GM12875 (cell line): ENCODE results near the gene ARID1B.

Source experiments
- H3K4me3 ChIP-seq: one replicate; pipeline ENCODE4 v1.5.1; 2011; ENCODE audit warnings: low read depth, low read length, control low read depth
- CTCF ChIP-seq: IDR thresholded peaks from 2 replicates; pipeline ENCODE4 v1.5.1; 2011; ENCODE audit warnings: low read depth, mild to moderate bottlenecking, control low read depth, inconsistent platforms, low read length, moderate library complexity, borderline replicate concordance; ENCODE audit not compliant: insufficient read depth

Gene ARID1B

GRCh38 chr6:157245436-157245835 is 468.3 kb downstream of the ARID1B start:
- H3K4me3 ChIP-seq = no peak overlapping the region
- no peak for TF ChIP-seq CTCF

- H3K4me3 ChIP-seq = no peak overlapping the region
- TF ChIP-seq CTCF = no peak
Observed at GRCh38 chr6:157246048-157246630, 469.0 kb downstream of the ARID1B start.

- H3K4me3 ChIP-seq = no peak overlapping the region
- no peak for TF ChIP-seq CTCF
Observed at GRCh38 chr6:157246771-157247484, 469.8 kb downstream of the ARID1B start.

GRCh38 chr6:157248264-157248663 is 471.1 kb downstream of the ARID1B start:
- no peak for TF ChIP-seq CTCF
- no peak overlapping the region for H3K4me3 ChIP-seq

- no peak overlapping the region for H3K4me3 ChIP-seq
- TF ChIP-seq CTCF = no peak
Observed at GRCh38 chr6:157249826-157250225, 472.6 kb downstream of the ARID1B start.

- H3K4me3 ChIP-seq = no peak overlapping the region
- TF ChIP-seq CTCF = no peak
Observed at GRCh38 chr6:157251586-157252247, 474.5 kb downstream of the ARID1B start.
